Measurements from ENCODE around the gene METTL9. TPM values are rescaled to one million over a fixed set of nuclear protein-coding genes. Genes with fewer than 3 reads are reported as not detected.

The METTL9 gene
- total and polyA plus RNA-seq, 2 of the 4 experiments (the other 2 are of a cell fraction): 54.8 to 95.5 TPM

- H3K36me3 ChIP-seq (ENCODE audit: control insufficient read depth, insufficient read depth, low read length): peaks cover 3% of the 10 kb centered on the region
- no peak overlapping the region for H2AK5ac ChIP-seq (ENCODE audit: low read depth, low read length)
- H4K8ac ChIP-seq (ENCODE audit: low read depth in 2 of 2, low read length in 2 of 2): no peak overlapping the region
- TF ChIP-seq MAFK (IDR thresholded peaks at IDR 0.05; ENCODE audit: low read depth, low read length) (no peak), CEBPB (IDR thresholded peaks at IDR 0.05; ENCODE audit: low read depth, low read length) (no peak), MXI1 (IDR thresholded peaks at IDR 0.05; ENCODE audit: borderline replicate concordance, low read depth, low read length) (no peak), USF2 (IDR thresholded peaks at IDR 0.05; ENCODE audit: low read depth, low read length) (no peak), FOS (IDR thresholded peaks at IDR 0.05; ENCODE audit: low read depth, low read length) (no peak), SMC3 (IDR thresholded peaks at IDR 0.05; ENCODE audit: low read depth, low read length) (no peak), MAZ (IDR thresholded peaks at IDR 0.05; ENCODE audit: borderline replicate concordance, low read depth, low read length) (no peak), POLR2A (IDR thresholded peaks at IDR 0.05; ENCODE audit: low read depth, low read length) (no peak), BHLHE40 (IDR thresholded peaks at IDR 0.05; ENCODE audit: low read depth, low read length) (no peak), CHD1 (IDR thresholded peaks at IDR 0.05; ENCODE audit: low read depth, low read length) (no peak), RCOR1 (IDR thresholded peaks at IDR 0.05; ENCODE audit: insufficient replicate concordance, low read length) (no peak), RAD21 (IDR thresholded peaks at IDR 0.05; ENCODE audit: low read length) (no peak), RFX5 (IDR thresholded peaks at IDR 0.05; ENCODE audit: low read depth, low read length) (no peak), NFE2L2 (IDR thresholded peaks at IDR 0.05; ENCODE audit: low read depth, low read length) (no peak)
- TF ChIP-seq, protein P1, sequence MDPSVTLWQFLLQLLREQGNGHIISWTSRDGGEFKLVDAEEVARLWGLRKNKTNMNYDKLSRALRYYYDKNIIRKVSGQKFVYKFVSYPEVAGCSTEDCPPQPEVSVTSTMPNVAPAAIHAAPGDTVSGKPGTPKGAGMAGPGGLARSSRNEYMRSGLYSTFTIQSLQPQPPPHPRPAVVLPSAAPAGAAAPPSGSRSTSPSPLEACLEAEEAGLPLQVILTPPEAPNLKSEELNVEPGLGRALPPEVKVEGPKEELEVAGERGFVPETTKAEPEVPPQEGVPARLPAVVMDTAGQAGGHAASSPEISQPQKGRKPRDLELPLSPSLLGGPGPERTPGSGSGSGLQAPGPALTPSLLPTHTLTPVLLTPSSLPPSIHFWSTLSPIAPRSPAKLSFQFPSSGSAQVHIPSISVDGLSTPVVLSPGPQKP (IDR thresholded peaks at IDR 0.05; ENCODE audit: borderline replicate concordance, low read depth, low read length): no peak
- TF ChIP-seq, protein P2, sequence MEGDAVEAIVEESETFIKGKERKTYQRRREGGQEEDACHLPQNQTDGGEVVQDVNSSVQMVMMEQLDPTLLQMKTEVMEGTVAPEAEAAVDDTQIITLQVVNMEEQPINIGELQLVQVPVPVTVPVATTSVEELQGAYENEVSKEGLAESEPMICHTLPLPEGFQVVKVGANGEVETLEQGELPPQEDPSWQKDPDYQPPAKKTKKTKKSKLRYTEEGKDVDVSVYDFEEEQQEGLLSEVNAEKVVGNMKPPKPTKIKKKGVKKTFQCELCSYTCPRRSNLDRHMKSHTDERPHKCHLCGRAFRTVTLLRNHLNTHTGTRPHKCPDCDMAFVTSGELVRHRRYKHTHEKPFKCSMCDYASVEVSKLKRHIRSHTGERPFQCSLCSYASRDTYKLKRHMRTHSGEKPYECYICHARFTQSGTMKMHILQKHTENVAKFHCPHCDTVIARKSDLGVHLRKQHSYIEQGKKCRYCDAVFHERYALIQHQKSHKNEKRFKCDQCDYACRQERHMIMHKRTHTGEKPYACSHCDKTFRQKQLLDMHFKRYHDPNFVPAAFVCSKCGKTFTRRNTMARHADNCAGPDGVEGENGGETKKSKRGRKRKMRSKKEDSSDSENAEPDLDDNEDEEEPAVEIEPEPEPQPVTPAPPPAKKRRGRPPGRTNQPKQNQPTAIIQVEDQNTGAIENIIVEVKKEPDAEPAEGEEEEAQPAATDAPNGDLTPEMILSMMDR (conservative IDR thresholded peaks at IDR 0.05; ENCODE audit: low read depth, low read length): no peak
- H3K4me3 ChIP-seq (ENCODE audit: insufficient read depth, low read depth, low read length): no peak overlapping the region
- H3K18ac ChIP-seq (ENCODE audit: low read depth, low read length): no peak overlapping the region
- ChIA-PET CTCF (no interaction called here), POLR2A (ENCODE audit: unreplicated experiment) (no interaction called here)
- peaks cover 10 to 12% of the 10 kb centered on the region in 2 experiments for H3K79me1 ChIP-seq (ENCODE audit: low read depth in 1 of 2, low read length in 2 of 2)
- H3K4ac ChIP-seq (ENCODE audit: low read depth, low read length): no peak overlapping the region
- H2AK9ac ChIP-seq (replicated peaks; ENCODE audit: low read depth, low read length, poor library complexity): no peak overlapping the region
- H3K23ac ChIP-seq (ENCODE audit: low read depth, low read length): no peak overlapping the region
- H2BK20ac ChIP-seq (ENCODE audit: low read depth, low read length): no peak overlapping the region
- no peak overlapping the region for H3K14ac ChIP-seq (replicated peaks; ENCODE audit: low read depth, low read length)
- no peak overlapping the region for H2BK120ac ChIP-seq (ENCODE audit: low read depth, low read length)
- H3K9ac ChIP-seq (ENCODE audit: low read depth, low read length): no peak overlapping the region
- H2BK5ac ChIP-seq (ENCODE audit: low read depth, low read length, poor library complexity, severe bottlenecking): no peak overlapping the region
- H2AFZ ChIP-seq (replicated peaks; ENCODE audit: low read length, poor library complexity): no peak overlapping the region
- no peaks in the 10 kb centered on the region for H3K27me3 ChIP-seq (ENCODE audit: control insufficient read depth, insufficient read depth, low read length)
- no peak overlapping the region for H2BK15ac ChIP-seq (ENCODE audit: low read depth, low read length)
- BruUV-seq (replicated peaks): no TSS peak
- no peak overlapping the region for H3K27ac ChIP-seq (ENCODE audit: insufficient read depth, low read length)
- H4K5ac ChIP-seq (ENCODE audit: low read depth, low read length): no peak overlapping the region
- H4K20me1 ChIP-seq (ENCODE audit: insufficient read depth, low read length): no peaks in the 10 kb centered on the region
- dilution Hi-C loops (cut with HindIII; ENCODE audit: low sequenced_read_pairs, unreplicated experiment) (no loop called here), in situ Hi-C loops (cut with MboI; ENCODE audit: low sequenced_read_pairs) (loop anchor here (10.0 kb wide), 1 partner anchor 60 kb away; the partner anchor contains the start of gene METTL9), intact Hi-C loops (cut with micrococcal nuclease) (no loop called here)
- H3K9me3 ChIP-seq (ENCODE audit: control insufficient read depth, insufficient read depth, low read length): no peaks in the 10 kb centered on the region
- no peaks in the 10 kb centered on the region for H3K9me1 ChIP-seq (ENCODE audit: insufficient read depth, low read length)
- no peak; the same call in 1 of the 2 replicates for ATAC-seq (ENCODE audit: low read depth)
- no peak overlapping the region for H3K4me2 ChIP-seq (ENCODE audit: low read depth, low read length)
- WGBS, 2 experiments (ENCODE audit: extremely low coverage in 2 of 2, insufficient read length in 1 of 2): no CpG with 5 or more reads among the region's 1 CpG
- H4K91ac ChIP-seq (ENCODE audit: insufficient read depth, low read depth, low read length): no peak overlapping the region
- H3K4me1 ChIP-seq (ENCODE audit: control insufficient read depth, insufficient read depth, low read length): no peaks in the 10 kb centered on the region; the same call in 1 of the 2 replicates
- DNase-seq: no peak
- no peak overlapping the region for H3K56ac ChIP-seq (ENCODE audit: extremely low read depth, insufficient read depth, low read length)
These were observed 55.1 kb downstream of the METTL9 start for GRCh38 chr16:21654466-21654865.
